Mesendoderm (in vitro differentiated cells): ENCODE data around the gene CCDC187.

Source experiments
- DNase-seq: peaks from one replicate; pipeline ENCODE4 v3.0.0; 2013
- H2AK5ac ChIP-seq: 2 replicates; pipeline ENCODE4 v1.6.1; 2013; ENCODE audit warnings: low read length, inconsistent platforms
- H2BK120ac ChIP-seq: 2 replicates; pipeline ENCODE4 v1.6.1; 2013; ENCODE audit warnings: low read depth, mild to moderate bottlenecking, low read length, moderate library complexity, mixed read lengths
- H2BK15ac ChIP-seq: replicated peaks from 2 replicates; pipeline ENCODE4 v1.6.1; 2013; ENCODE audit warnings: low read depth, mild to moderate bottlenecking, moderate library complexity
- H2BK5ac ChIP-seq: 2 replicates; pipeline ENCODE4 v1.6.1; 2013; ENCODE audit warnings: low read length, inconsistent platforms
- H3K18ac ChIP-seq: 2 replicates; pipeline ENCODE4 v1.6.1; 2013; ENCODE audit warnings: mild to moderate bottlenecking, low read length, mixed read lengths
- H3K23ac ChIP-seq: one replicate; pipeline ENCODE4 v1.6.1; 2013; ENCODE audit warnings: low read length
- H3K27ac ChIP-seq: 2 replicates; pipeline ENCODE4 v1.5.1; 2013; ENCODE audit warnings: low read depth, mild to moderate bottlenecking, inconsistent platforms, low read length, moderate library complexity
- H3K27me3 ChIP-seq: 2 replicates; pipeline ENCODE4 v1.6.1; 2013; ENCODE audit warnings: low read length, control low read depth, mild to moderate bottlenecking, inconsistent platforms; ENCODE audit not compliant: insufficient read depth, poor library complexity
- H3K36me3 ChIP-seq: 2 replicates; pipeline ENCODE4 v1.6.1; 2013; ENCODE audit warnings: low read length, inconsistent platforms; ENCODE audit not compliant: control insufficient read depth, insufficient read depth
- H3K4ac ChIP-seq: one replicate; pipeline ENCODE4 v1.6.1; 2013; ENCODE audit warnings: low read depth, mild to moderate bottlenecking, low read length, moderate library complexity
- H3K4me1 ChIP-seq: 2 replicates; pipeline ENCODE4 v1.6.1; 2013; ENCODE audit warnings: low read depth, low read length, inconsistent platforms; ENCODE audit not compliant: control insufficient read depth
- H3K4me2 ChIP-seq: 2 replicates; pipeline ENCODE4 v1.6.1; 2013; ENCODE audit warnings: low read length
- H3K4me3 ChIP-seq: 2 replicates; pipeline ENCODE4 v1.5.1; 2013; ENCODE audit warnings: mild to moderate bottlenecking, low read length
- H3K56ac ChIP-seq: one replicate; pipeline ENCODE4 v1.6.1; 2013; ENCODE audit warnings: low read length
- H3K79me1 ChIP-seq: 2 replicates; pipeline ENCODE4 v1.6.1; 2013; ENCODE audit warnings: low read length, inconsistent platforms
- H3K79me2 ChIP-seq: 2 replicates; pipeline ENCODE4 v1.6.1; 2013; ENCODE audit warnings: mild to moderate bottlenecking, low read length; ENCODE audit not compliant: control insufficient read depth, insufficient read depth
- H3K9ac ChIP-seq: 2 replicates; pipeline ENCODE4 v1.6.1; 2013; ENCODE audit warnings: low read length, inconsistent platforms
- H4K5ac ChIP-seq: one replicate; pipeline ENCODE4 v1.6.1; 2013; ENCODE audit warnings: low read length
- H4K8ac ChIP-seq: one replicate; pipeline ENCODE4 v1.6.1; 2013; ENCODE audit warnings: low read depth, mild to moderate bottlenecking, control low read depth, low read length, moderate library complexity
- WGBS: extraction: QIAGEN DNeasy Blood & Tissue Kit; methylation state at CpG from one replicate; pipeline ENCODE4 v1.1.7; 2013; ENCODE audit warnings: low lambda C conversion rate, missing lambda C conversion rate; ENCODE audit not compliant: insufficient coverage; ENCODE audit errors: extremely low coverage; 5-methylcytosine and 5-hydroxymethylcytosine counted together

CCDC187 gene

GRCh38 chr9:136262671-136263178, 41.2 kb downstream of the CCDC187 start:
- H4K5ac ChIP-seq: no peak overlapping the region
- no peak overlapping the region for H3K23ac ChIP-seq
- H3K79me2 ChIP-seq: no peaks in the 10 kb centered on the region
- no peak overlapping the region for H3K4ac ChIP-seq
- H3K4me1 ChIP-seq: no peaks in the 10 kb centered on the region
- H3K27me3 ChIP-seq: no peaks in the 10 kb centered on the region
- no peak overlapping the region for H3K9ac ChIP-seq
- H3K27ac ChIP-seq: no peak overlapping the region
- no peak overlapping the region for H2BK120ac ChIP-seq
- H3K18ac ChIP-seq: no peak overlapping the region
- H4K8ac ChIP-seq: no peak overlapping the region
- H3K79me1 ChIP-seq: no peaks in the 10 kb centered on the region
- no peaks in the 10 kb centered on the region for H3K36me3 ChIP-seq
- no peak overlapping the region for H3K4me3 ChIP-seq
- H2BK15ac ChIP-seq: no peak overlapping the region
- H3K56ac ChIP-seq: no peak overlapping the region
- WGBS: no CpG with 5 or more reads among the region's 6 CpGs
- no peak overlapping the region for H2BK5ac ChIP-seq
- H2AK5ac ChIP-seq: no peak overlapping the region
- no peak for DNase-seq
- no peak overlapping the region for H3K4me2 ChIP-seq

GRCh38 chr9:136261686-136262430, 42.0 kb downstream of the CCDC187 start:
- Histone ChIP-seq H3K4me1 (no peaks in the 10 kb centered on the region), H3K9ac (no peak overlapping the region), H3K27ac (no peak overlapping the region), H3K4ac (no peak overlapping the region), H4K8ac (no peak overlapping the region), H3K23ac (no peak overlapping the region), H2AK5ac (no peak overlapping the region), H3K79me1 (no peaks in the 10 kb centered on the region), H3K27me3 (no peaks in the 10 kb centered on the region), H3K4me2 (no peak overlapping the region), H4K5ac (no peak overlapping the region), H3K56ac (no peak overlapping the region), H3K79me2 (no peaks in the 10 kb centered on the region), H2BK120ac (no peak overlapping the region), H3K4me3 (no peak overlapping the region), H2BK15ac (no peak overlapping the region), H2BK5ac (no peak overlapping the region), H3K36me3 (no peaks in the 10 kb centered on the region), H3K18ac (no peak overlapping the region)
- no peak for DNase-seq
- WGBS: no CpG with 5 or more reads among the region's 28 CpGs

DNA sequence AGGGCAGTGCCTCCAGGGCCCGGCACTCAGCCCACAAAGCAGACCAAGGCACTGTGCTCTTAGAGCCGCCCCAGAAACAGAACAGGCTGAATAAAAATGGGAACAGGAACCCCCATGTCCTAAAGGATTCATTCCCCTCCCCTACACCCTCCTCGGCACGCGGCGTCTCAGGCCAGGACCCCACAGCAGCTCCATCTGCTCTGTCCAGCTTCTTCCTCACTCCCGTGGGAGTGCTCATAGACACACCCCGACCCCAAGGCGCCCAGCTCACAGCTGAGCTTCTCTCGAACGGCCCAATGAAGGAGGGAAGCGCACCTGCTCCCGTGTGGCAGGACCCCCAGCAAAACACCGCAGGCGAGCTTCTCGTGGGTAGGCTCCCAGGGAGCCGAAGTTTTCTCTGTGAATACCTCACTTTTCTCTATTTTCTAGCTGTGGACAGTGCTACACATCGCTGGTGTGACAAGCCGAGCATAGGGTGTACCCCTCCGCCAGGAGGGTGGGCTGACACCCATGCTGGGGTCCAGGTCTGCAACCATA, 42.9 kb downstream of the CCDC187 start:
- Histone ChIP-seq H3K4me1 (no peaks in the 10 kb centered on the region), H3K56ac (no peak overlapping the region), H3K4me3 (no peak overlapping the region), H2AK5ac (no peak overlapping the region), H3K4me2 (no peak overlapping the region), H3K27me3 (no peaks in the 10 kb centered on the region), H3K79me1 (no peaks in the 10 kb centered on the region), H2BK15ac (no peak overlapping the region), H2BK120ac (no peak overlapping the region), H3K27ac (no peak overlapping the region), H3K36me3 (no peaks in the 10 kb centered on the region), H4K8ac (no peak overlapping the region), H3K79me2 (no peaks in the 10 kb centered on the region), H3K18ac (no peak overlapping the region), H4K5ac (no peak overlapping the region), H3K4ac (no peak overlapping the region), H3K23ac (no peak overlapping the region), H3K9ac (no peak overlapping the region), H2BK5ac (no peak overlapping the region)
- no CpG with 5 or more reads among the region's 20 CpGs for WGBS
- no peak for DNase-seq

DNA sequence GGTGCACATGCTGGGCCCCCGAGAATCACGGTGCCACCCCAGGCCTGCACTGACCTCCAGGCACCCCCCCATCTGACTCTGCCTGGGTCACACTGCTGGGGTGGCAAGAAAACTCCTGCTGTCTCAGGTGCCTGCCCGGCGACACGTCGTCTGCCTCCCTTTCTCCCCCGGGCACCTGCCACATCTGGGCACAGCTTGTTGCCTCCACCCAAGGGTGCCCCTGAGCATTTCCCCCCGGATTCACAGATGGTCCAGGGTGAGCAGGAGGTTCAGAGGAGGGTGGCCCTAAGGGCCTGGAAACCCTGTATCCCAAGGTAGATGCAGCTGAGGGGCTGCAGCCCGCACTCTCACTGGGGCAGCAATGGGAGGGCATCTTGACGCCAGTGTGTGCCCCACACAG, 43.4 kb downstream of the CCDC187 start:
- H3K56ac ChIP-seq: no peak overlapping the region
- H2BK15ac ChIP-seq: no peak overlapping the region
- no peak overlapping the region for H3K23ac ChIP-seq
- H3K4me2 ChIP-seq: no peak overlapping the region
- no peak overlapping the region for H4K8ac ChIP-seq
- no peak overlapping the region for H3K18ac ChIP-seq
- H2BK5ac ChIP-seq: no peak overlapping the region
- H3K36me3 ChIP-seq: no peaks in the 10 kb centered on the region
- no peak overlapping the region for H2BK120ac ChIP-seq
- H3K9ac ChIP-seq: no peak overlapping the region
- no peak overlapping the region for H3K4ac ChIP-seq
- WGBS: no CpG with 5 or more reads among the region's 10 CpGs
- H3K79me1 ChIP-seq: no peaks in the 10 kb centered on the region
- no peaks in the 10 kb centered on the region for H3K4me1 ChIP-seq
- H3K4me3 ChIP-seq: no peak overlapping the region
- H2AK5ac ChIP-seq: no peak overlapping the region
- H3K27me3 ChIP-seq: no peaks in the 10 kb centered on the region
- no peak for DNase-seq
- no peak overlapping the region for H3K27ac ChIP-seq
- no peaks in the 10 kb centered on the region for H3K79me2 ChIP-seq
- H4K5ac ChIP-seq: no peak overlapping the region

DNA sequence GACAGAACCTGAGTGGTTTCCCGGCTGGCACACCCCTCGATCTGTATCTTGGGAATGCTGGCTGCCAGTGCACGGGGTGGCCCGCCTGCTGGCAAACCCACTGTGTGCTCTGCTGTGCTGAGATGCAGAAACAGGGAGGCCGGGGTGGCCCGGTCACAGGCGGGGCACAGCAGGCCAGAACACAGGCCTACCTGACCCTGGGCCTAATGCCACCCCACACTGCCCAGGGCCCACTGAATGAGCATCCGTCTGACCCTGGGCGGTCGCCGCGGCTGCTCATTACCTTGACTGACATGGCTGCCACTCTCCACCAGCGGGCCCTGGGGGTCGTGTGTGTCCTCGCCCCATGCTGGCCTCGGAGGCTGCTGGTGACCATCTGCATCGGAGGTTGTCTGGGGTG, 44.1 kb downstream of the CCDC187 start:
- no peak for DNase-seq
- Histone ChIP-seq H3K4ac (no peak overlapping the region), H3K36me3 (no peaks in the 10 kb centered on the region), H3K23ac (no peak overlapping the region), H4K5ac (no peak overlapping the region), H3K9ac (no peak overlapping the region), H3K27me3 (no peaks in the 10 kb centered on the region), H3K4me1 (no peaks in the 10 kb centered on the region), H3K4me3 (no peak overlapping the region), H2AK5ac (no peak overlapping the region), H2BK5ac (no peak overlapping the region), H2BK15ac (no peak overlapping the region), H3K79me2 (no peaks in the 10 kb centered on the region), H3K79me1 (no peaks in the 10 kb centered on the region), H4K8ac (no peak overlapping the region), H3K4me2 (no peak overlapping the region), H3K56ac (no peak overlapping the region), H3K18ac (no peak overlapping the region), H3K27ac (no peak overlapping the region), H2BK120ac (no peak overlapping the region)
- WGBS: no CpG with 5 or more reads among the region's 17 CpGs

GRCh38 chr9:136259517-136259813, 44.4 kb downstream of the CCDC187 start:
- H4K5ac ChIP-seq: no peak overlapping the region
- no peak overlapping the region for H3K4ac ChIP-seq
- no peaks in the 10 kb centered on the region for H3K36me3 ChIP-seq
- no peak overlapping the region for H2BK120ac ChIP-seq
- no peak overlapping the region for H3K9ac ChIP-seq
- H3K4me3 ChIP-seq: no peak overlapping the region
- H3K56ac ChIP-seq: no peak overlapping the region
- H3K4me1 ChIP-seq: no peaks in the 10 kb centered on the region
- no peak for DNase-seq
- H3K27ac ChIP-seq: no peak overlapping the region
- H2BK5ac ChIP-seq: no peak overlapping the region
- H3K23ac ChIP-seq: no peak overlapping the region
- no peak overlapping the region for H3K18ac ChIP-seq
- H2AK5ac ChIP-seq: no peak overlapping the region
- H3K79me1 ChIP-seq: no peaks in the 10 kb centered on the region
- no peaks in the 10 kb centered on the region for H3K27me3 ChIP-seq
- no peak overlapping the region for H3K4me2 ChIP-seq
- H3K79me2 ChIP-seq: no peaks in the 10 kb centered on the region
- WGBS: no CpG with 5 or more reads among the region's 4 CpGs
- H2BK15ac ChIP-seq: no peak overlapping the region
- H4K8ac ChIP-seq: no peak overlapping the region
